WERI-Rb-1 (cell line): ENCODE measurements around the gene UBE2D3.

ENCODE experiments used
- DNase-seq: peaks from one replicate; pipeline ENCODE4 v3.0.0-alpha.2; 2020
- H3K27ac ChIP-seq: fragments of 250-450 bp; sonication (Bioruptor Pico); 2 replicates; pipeline ENCODE4 v1.5.1; 2020; ENCODE audit warnings: mild to moderate bottlenecking, moderate library complexity
- H3K27me3 ChIP-seq: fragments of 250-450 bp; sonication (Bioruptor Pico); 2 replicates; pipeline ENCODE4 v1.5.1; 2021; ENCODE audit warnings: mild to moderate bottlenecking, low read depth, moderate library complexity; ENCODE audit not compliant: insufficient read depth, severe bottlenecking
- H3K36me3 ChIP-seq: fragments of 250-450 bp; sonication (Bioruptor Pico); 2 replicates; pipeline ENCODE4 v1.5.1; 2020; ENCODE audit warnings: mild to moderate bottlenecking, moderate library complexity
- H3K4me3 ChIP-seq: 2 replicates; pipeline ENCODE4 v1.5.1; 2011; ENCODE audit warnings: low read depth, mild to moderate bottlenecking, control low read depth, low read length
- H3K9me3 ChIP-seq: fragments of 250-450 bp; sonication (Bioruptor Pico); 2 replicates; pipeline ENCODE4 v1.5.1; 2021; ENCODE audit warnings: mild to moderate bottlenecking, moderate library complexity; ENCODE audit not compliant: severe bottlenecking
- CTCF ChIP-seq: IDR thresholded peaks from 2 replicates; pipeline ENCODE4 v1.5.1; 2011; ENCODE audit warnings: low read depth, mild to moderate bottlenecking, control low read depth, inconsistent platforms, low read length

The UBE2D3 gene

GRCh38 chr4:102791318-102791835, 36.0 kb downstream of the UBE2D3 start:
- H3K36me3 ChIP-seq, result peaks cover 39% of the 10 kb centered on the region
- TF ChIP-seq CTCF, result no peak
- H3K9me3 ChIP-seq, result no peaks in the 10 kb centered on the region
- no peak overlapping the region for H3K27ac ChIP-seq
- H3K4me3 ChIP-seq, result no peak overlapping the region
- no peak for DNase-seq
- no peaks in the 10 kb centered on the region for H3K27me3 ChIP-seq

DNA sequence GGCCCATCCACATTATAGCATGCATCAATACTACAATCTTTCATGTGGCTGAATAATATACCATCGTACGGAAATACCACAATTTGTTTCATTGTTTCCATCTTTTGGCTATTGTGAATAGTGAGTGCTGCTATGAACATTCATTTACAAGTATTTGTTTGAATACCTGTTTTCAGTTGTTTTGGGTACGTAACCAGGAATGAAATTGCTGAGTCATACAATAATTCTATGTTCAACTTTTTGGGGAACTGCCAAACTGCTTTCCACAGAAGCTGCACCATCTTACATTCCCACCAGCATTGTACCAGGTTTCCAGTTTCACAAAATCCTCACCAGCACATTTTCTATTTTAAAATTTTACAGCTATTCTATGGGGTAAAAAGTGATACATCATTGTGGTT, 38.0 kb downstream of the UBE2D3 start:
- no peak overlapping the region for H3K27ac ChIP-seq
- H3K9me3 ChIP-seq, result no peaks in the 10 kb centered on the region
- no peak for DNase-seq
- no peaks in the 10 kb centered on the region for H3K27me3 ChIP-seq
- no peak overlapping the region for H3K4me3 ChIP-seq
- H3K36me3 ChIP-seq, result peaks cover 21% of the 10 kb centered on the region
- TF ChIP-seq CTCF, result no peak

GRCh38 chr4:102787944-102788343, 39.4 kb downstream of the UBE2D3 start:
- no peak overlapping the region for H3K4me3 ChIP-seq
- H3K9me3 ChIP-seq, result no peaks in the 10 kb centered on the region
- peaks cover 13% of the 10 kb centered on the region; the same call in 1 of the 2 replicates for H3K36me3 ChIP-seq
- DNase-seq, result no peak
- no peaks in the 10 kb centered on the region for H3K27me3 ChIP-seq
- no peak overlapping the region for H3K27ac ChIP-seq
- TF ChIP-seq CTCF, result no peak

DNA sequence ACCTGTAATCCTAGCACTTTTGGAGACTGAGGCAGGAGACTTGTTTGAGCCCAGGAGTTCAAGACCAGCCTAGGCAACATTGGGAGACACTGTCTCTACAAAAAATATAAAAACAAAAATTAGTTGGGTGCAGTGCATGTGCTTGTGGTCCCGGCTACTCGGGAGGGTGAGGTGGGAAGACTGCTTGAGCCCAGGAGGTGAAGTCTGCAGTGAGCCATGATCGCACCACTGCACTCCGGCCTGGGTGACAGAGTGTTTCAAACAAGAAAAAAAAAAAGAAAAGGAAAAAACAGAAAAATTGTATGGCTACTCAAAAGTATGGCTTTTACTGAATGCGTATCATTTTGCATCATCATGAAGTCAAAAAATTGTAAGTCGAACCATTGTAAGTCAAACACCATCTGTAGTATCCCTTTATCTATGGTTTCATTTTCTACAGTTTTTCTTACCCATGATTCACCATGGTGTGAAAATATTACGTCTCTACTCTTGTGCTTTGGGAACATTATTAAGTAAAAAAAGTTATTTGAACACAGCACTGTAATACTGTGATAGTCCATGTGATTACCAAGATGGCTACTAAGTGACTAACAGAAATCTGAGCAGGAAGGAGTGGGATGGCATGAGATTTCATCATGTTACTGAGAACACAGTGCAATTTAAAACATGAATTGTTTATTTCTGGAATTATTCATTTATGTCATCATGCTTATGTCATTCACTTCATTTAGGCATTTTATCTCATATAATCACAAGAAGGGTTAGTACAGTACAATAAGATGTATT, 40.1 kb downstream of the UBE2D3 start:
- no peak for DNase-seq
- Histone ChIP-seq H3K4me3 (no peak overlapping the region), H3K27ac (no peak overlapping the region), H3K27me3 (no peaks in the 10 kb centered on the region), H3K9me3 (no peaks in the 10 kb centered on the region), H3K36me3 (peaks cover 9% of the 10 kb centered on the region; the same call in 1 of the 2 replicates)
- TF ChIP-seq CTCF, result no peak

DNA sequence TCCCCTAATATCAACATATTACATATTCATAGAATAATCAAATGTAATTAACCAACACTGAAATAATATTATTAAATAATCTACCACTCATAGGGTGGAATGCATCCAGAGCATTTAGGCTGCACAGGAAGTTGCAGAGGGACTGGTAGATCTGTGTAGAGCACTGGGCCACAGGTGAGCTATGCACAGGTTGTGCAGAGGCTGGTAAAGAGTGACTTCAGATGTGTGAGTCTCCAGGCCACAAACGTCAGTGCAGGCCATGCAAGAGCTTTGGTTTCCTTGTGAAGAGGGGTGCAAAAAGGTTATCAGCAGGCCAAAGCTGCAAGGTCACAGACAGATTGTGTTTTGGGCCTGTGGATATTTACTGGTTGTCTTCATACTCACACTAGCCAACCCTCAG, 41.1 kb downstream of the UBE2D3 start:
- Histone ChIP-seq H3K4me3 (no peak overlapping the region), H3K27ac (no peak overlapping the region), H3K9me3 (no peaks in the 10 kb centered on the region), H3K36me3 (peaks cover under 1% of the 10 kb centered on the region; the same call in 1 of the 2 replicates), H3K27me3 (no peaks in the 10 kb centered on the region)
- no peak for DNase-seq
- no peak for TF ChIP-seq CTCF
